Endothelial cell of umbilical vein (primary cell): Measurements from ENCODE around the gene ZBTB9. TPM values are rescaled to one million over a fixed set of nuclear protein-coding genes. Genes with fewer than 3 reads are reported as not detected.

Source experiments
- BruUV-seq: library from RNA; stranded (reverse); fragments of 400-500 nt; replicated peaks from 2 replicates; lab custom pipeline; 2021; lab: Mats Ljungman, UMichigan
- CTCF ChIA-PET: fragments of 300-600, 350-600 bp; sonication (Branson Sonifier 250); formaldehyde crosslinking; loops from one replicate; lab custom pipeline; 2021; ENCODE audit warnings: antibody characterized with exemption, inconsistent platforms; lab: Charles Lee
- POLR2A ChIA-PET: fragments of 300-600, 350-600 bp; sonication (Branson Sonifier 250); formaldehyde crosslinking; loops from one replicate; lab custom pipeline; 2021; ENCODE audit warnings: antibody characterized with exemption, inconsistent platforms; lab: Charles Lee
- DNase-seq: peaks from one replicate; pipeline ENCODE4 v3.0.0-alpha.2; 2011; ENCODE audit warnings: low read depth, low spot score
- FAIRE-seq: peaks from 2 replicates; lab custom pipeline; 2011; peaks lifted over from hg19 to GRCh38; lab: Jason Lieb, UNC
- H2AFZ ChIP-seq: 2 replicates; pipeline ENCODE4 v1.6.0; 2012; ENCODE audit warnings: low read depth, low read length, control low read depth, inconsistent platforms
- H3K27ac ChIP-seq: 2 replicates; pipeline ENCODE4 v1.5.1; 2011; ENCODE audit warnings: low read depth, mild to moderate bottlenecking, control low read depth, low read length, moderate library complexity; ENCODE audit not compliant: insufficient read depth
- H3K27me3 ChIP-seq, 2 experiments: 2 replicates each; pipeline versions ENCODE4 v1.6.0 to v1.6.1; 2011; ENCODE audit warnings: low read length in 2 of 2, mixed read lengths in 1 of 2; ENCODE audit not compliant: control insufficient read depth in 2 of 2, insufficient read depth in 2 of 2
- H3K36me3 ChIP-seq, 2 experiments: 2 replicates in 1 of 2; 3 replicates in 1 of 2; pipeline ENCODE4 v1.5.1; 2011; ENCODE audit warnings: low read length in 2 of 2, mild to moderate bottlenecking in 1 of 2, moderate library complexity in 1 of 2; ENCODE audit not compliant: control insufficient read depth in 2 of 2, insufficient read depth in 2 of 2; ENCODE audit errors: extremely low read depth in 1 of 2
- H3K4me1 ChIP-seq: 3 replicates; pipeline ENCODE4 v1.5.1; 2011; ENCODE audit warnings: mild to moderate bottlenecking, low read length; ENCODE audit not compliant: control insufficient read depth, insufficient read depth; ENCODE audit errors: extremely low read depth
- H3K4me2 ChIP-seq: 2 replicates; pipeline ENCODE4 v1.6.1; 2011; ENCODE audit warnings: low read length, control low read depth, mixed read lengths; ENCODE audit not compliant: insufficient read depth
- H3K4me3 ChIP-seq, 3 experiments: fragments of 200-600 bp in 1 of 3; sonication (generic), shearing (Covaris generic) in 1 of 3; replicated peaks in 1 of 3; 2 replicates each; pipeline ENCODE4 v1.5.1; 2011 to 2016; ENCODE audit warnings: control low read depth in 3 of 3, low read length in 3 of 3, mild to moderate bottlenecking in 2 of 3, inconsistent platforms in 1 of 3, low read depth in 1 of 3, moderate library complexity in 1 of 3; ENCODE audit not compliant: insufficient read depth in 1 of 3
- H3K79me2 ChIP-seq: 2 replicates; pipeline ENCODE4 v1.6.0; 2012; ENCODE audit warnings: low read length, inconsistent platforms; ENCODE audit not compliant: control insufficient read depth, insufficient read depth
- H3K9ac ChIP-seq: replicated peaks from 2 replicates; pipeline ENCODE3; 2011; ENCODE audit warnings: low read length, control low read depth; ENCODE audit not compliant: insufficient read depth; ENCODE audit errors: extremely low read depth
- H3K9me1 ChIP-seq: replicated peaks from 3 replicates; pipeline ENCODE4 v1.6.0; 2011; ENCODE audit warnings: mild to moderate bottlenecking, low read length; ENCODE audit not compliant: control insufficient read depth, insufficient read depth; ENCODE audit errors: extremely low read depth
- H3K9me3 ChIP-seq: replicated peaks from 2 replicates; pipeline ENCODE4 v1.5.1; 2012; ENCODE audit warnings: low read length, inconsistent platforms; ENCODE audit not compliant: control insufficient read depth, insufficient read depth
- H4K20me1 ChIP-seq: replicated peaks from 2 replicates; pipeline ENCODE3; 2011; ENCODE audit warnings: mild to moderate bottlenecking, low read length; ENCODE audit not compliant: control insufficient read depth, insufficient read depth; ENCODE audit errors: extremely low read depth
- CTCF ChIP-seq, 2 donors: IDR thresholded peaks; 1 replicate in 1 of 2; 2 replicates in 1 of 2; pipeline ENCODE4 v1.5.1; 2011; ENCODE audit warnings: low read length in 2 of 2, mild to moderate bottlenecking in 2 of 2, moderate library complexity in 2 of 2, control low read depth in 1 of 2, inconsistent platforms in 1 of 2, low read depth in 1 of 2; ENCODE audit not compliant: insufficient read depth in 1 of 2; ENCODE audit errors: extremely low read depth in 1 of 2
- EZH2 ChIP-seq: IDR thresholded peaks from 2 replicates; pipeline ENCODE4 v1.6.1; 2012; ENCODE audit warnings: borderline replicate concordance, low read depth, mild to moderate bottlenecking, moderate library complexity, low read length, inconsistent platforms; ENCODE audit not compliant: severe bottlenecking
- FOS ChIP-seq: IDR thresholded peaks from 2 replicates; pipeline ENCODE4 v1.6.1; 2011; ENCODE audit warnings: mild to moderate bottlenecking, low read length, moderate library complexity, borderline replicate concordance; ENCODE audit not compliant: insufficient read depth
- GATA2 ChIP-seq: IDR thresholded peaks from 2 replicates; pipeline ENCODE4 v1.7.0; 2011; ENCODE audit warnings: low read depth, mild to moderate bottlenecking, moderate library complexity, mixed read lengths, low read length; ENCODE audit not compliant: insufficient read length, insufficient read depth
- JUN ChIP-seq: IDR thresholded peaks from 2 replicates; pipeline ENCODE4 v1.6.1; 2011; ENCODE audit warnings: borderline replicate concordance, low read depth; ENCODE audit not compliant: insufficient read length, insufficient read depth
- MAX ChIP-seq: IDR thresholded peaks from 2 replicates; pipeline ENCODE4 v1.6.1; 2011; ENCODE audit not compliant: insufficient read depth, insufficient read length
- MYC ChIP-seq: IDR thresholded peaks from one replicate; pipeline ENCODE4 v1.6.1; 2011; ENCODE audit warnings: mild to moderate bottlenecking, low read depth, low read length
- POLR2A ChIP-seq: IDR thresholded peaks from 2 replicates; pipeline ENCODE4 v1.6.1; 2012; ENCODE audit warnings: low read depth, mild to moderate bottlenecking, control low read depth, low read length
- POLR2AphosphoS5 ChIP-seq: IDR thresholded peaks from 2 replicates; pipeline ENCODE4 v1.6.1; 2012; ENCODE audit warnings: low read depth, mild to moderate bottlenecking, control low read depth, low read length, moderate library complexity; ENCODE audit not compliant: insufficient read depth
- dilution Hi-C: fragments of 300-500 bp; cut with MboI; formaldehyde crosslinking; loops from one replicate; pipeline ENCODE4 v1.15.0; 2019; ENCODE audit warnings: low sequenced_read_pairs; ENCODE audit not compliant: extremely low pct_ligation_motif_present
- intact Hi-C: fragments of 100-400 bp; cut with micrococcal nuclease; formaldehyde crosslinking; loops from one replicate; pipeline ENCODE4 v1.10.0; 2022
- polyA plus RNA-seq, 4 experiments: library from polyadenylated mRNA; depleted of rRNA in 3 of 4; stranded (reverse) in 3 of 4; unstranded in 1 of 4; fragments of >200 nt; gene quantifications; 2 replicates each; pipeline versions ENCODE4 v1.2.1 to v1.2.3, GENCODE V29; 2011 to 2012; ENCODE audit warnings: missing spikeins in 1 of 4
- total RNA-seq: library from RNA; stranded (reverse); gene quantifications from 2 replicates; pipeline ENCODE4 v1.2.3, GENCODE V29; 2021

ZBTB9 gene
- total and polyA plus RNA-seq, 2 donors (not counting 3 experiments of a cell fraction or from before 2014, with no cell fraction given) = 4.7 to 8.0 TPM

DNA sequence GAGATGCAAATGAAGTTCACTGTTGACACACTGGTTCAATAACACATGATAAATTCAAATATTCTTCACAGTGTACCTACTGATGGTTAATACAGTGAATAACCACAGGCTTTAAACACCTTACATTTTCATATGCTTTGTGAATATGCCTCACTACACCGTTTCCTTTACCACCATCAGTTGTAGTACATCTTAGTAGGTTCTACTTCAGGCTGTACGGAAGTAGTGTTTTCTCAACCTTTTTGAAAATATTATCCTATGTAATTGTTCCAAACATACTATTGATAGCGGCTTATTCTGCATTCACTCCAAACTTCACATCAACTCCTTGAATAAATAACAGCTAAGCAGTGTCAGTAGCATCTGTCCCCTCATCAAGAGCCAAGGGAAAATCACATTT is 15.3 kb downstream of the ZBTB9 start:
- CTCF ChIA-PET = no interaction called here
- peak; percentile 31 for FAIRE-seq
- no peaks in the 10 kb centered on the region for H3K27me3 ChIP-seq
- H3K79me2 ChIP-seq = no peaks in the 10 kb centered on the region
- no peak overlapping the region for H3K27ac ChIP-seq
- POLR2A ChIA-PET = no interaction called here
- no peak overlapping the region for H2AFZ ChIP-seq
- H3K9me3 ChIP-seq = no peaks in the 10 kb centered on the region
- no peaks in the 10 kb centered on the region for H3K36me3 ChIP-seq
- no peaks in the 10 kb centered on the region for H4K20me1 ChIP-seq
- dilution Hi-C loops = no loop called here
- intact Hi-C loops = no loop called here
- H3K9me1 ChIP-seq = no peaks in the 10 kb centered on the region
- H3K9ac ChIP-seq = no peak overlapping the region
- BruUV-seq = no TSS peak
- no peaks in the 10 kb centered on the region for H3K4me1 ChIP-seq
- DNase-seq = no peak
- no peak for TF ChIP-seq POLR2AphosphoS5
- TF ChIP-seq MYC = no peak
- no peak for TF ChIP-seq FOS
- no peak for TF ChIP-seq MAX
- no peak for TF ChIP-seq EZH2
- no peak for TF ChIP-seq POLR2A
- TF ChIP-seq CTCF (IDR thresholded peaks at IDR 0.05; ENCODE audit: extremely low read depth in 1 of 2, insufficient read depth in 1 of 2, low read depth in 1 of 2, low read length in 2 of 2) = no peak
- no peak for TF ChIP-seq GATA2
- no peak for TF ChIP-seq JUN
- no peak overlapping the region for H3K4me2 ChIP-seq
- H3K4me3 ChIP-seq = no peak overlapping the region
